ENCODE measurements around the gene PPP2R2B.
A peak's percentile ranks its signal among the peaks of the same experiment; 100 is the strongest.

Gene PPP2R2B

GRCh38 chr5:146860213-146860893 is 18.2 kb downstream of the PPP2R2B start:
- Histone ChIP-seq H3K36me3 (ENCODE audit: control insufficient read depth, insufficient read depth, low read length, severe bottlenecking) (no peaks in the 10 kb centered on the region), H3K4me3 (ENCODE audit: low read length) (peak overlapping the region; percentile 34), H3K9ac (ENCODE audit: low read length) (no peak overlapping the region), H3K4me1 (ENCODE audit: control insufficient read depth, insufficient read depth, low read length) (peaks cover 12% of the 10 kb centered on the region), H3K9me3 (ENCODE audit: control insufficient read depth, low read length) (no peaks in the 10 kb centered on the region), H3K27me3 (replicated peaks; ENCODE audit: control insufficient read depth, insufficient read depth, low read length) (no peaks in the 10 kb centered on the region)
- peak; percentile 31 for DNase-seq (ENCODE audit: low read depth)

GRCh38 chr5:146852089-146852488 is 26.5 kb downstream of the PPP2R2B start:
- no peak overlapping the region for H3K9ac ChIP-seq (ENCODE audit: low read length)
- no peak for DNase-seq (ENCODE audit: low read depth)
- no peaks in the 10 kb centered on the region for H3K27me3 ChIP-seq (replicated peaks; ENCODE audit: control insufficient read depth, insufficient read depth, low read length)

GRCh38 chr5:146851133-146851532 is 27.4 kb downstream of the PPP2R2B start:
- no peak for DNase-seq (ENCODE audit: low read depth)
- no peaks in the 10 kb centered on the region for H3K27me3 ChIP-seq (replicated peaks; ENCODE audit: control insufficient read depth, insufficient read depth, low read length)
- H3K4me1 ChIP-seq (ENCODE audit: control insufficient read depth, insufficient read depth, low read length): no peaks in the 10 kb centered on the region
- H3K4me3 ChIP-seq (ENCODE audit: low read length): no peak overlapping the region
- no peak overlapping the region for H3K9ac ChIP-seq (ENCODE audit: low read length)
- no peaks in the 10 kb centered on the region for H3K9me3 ChIP-seq (ENCODE audit: control insufficient read depth, low read length)
- no peaks in the 10 kb centered on the region for H3K36me3 ChIP-seq (ENCODE audit: control insufficient read depth, insufficient read depth, low read length, severe bottlenecking)

More at GRCh38 chr5:146852089-146852488, 26.5 kb downstream of the PPP2R2B start:
- H3K4me1 ChIP-seq (ENCODE audit: control insufficient read depth, insufficient read depth, low read length): no peaks in the 10 kb centered on the region
- H3K9me3 ChIP-seq (ENCODE audit: control insufficient read depth, low read length): no peaks in the 10 kb centered on the region
- H3K4me3 ChIP-seq (ENCODE audit: low read length): no peak overlapping the region
- no peaks in the 10 kb centered on the region for H3K36me3 ChIP-seq (ENCODE audit: control insufficient read depth, insufficient read depth, low read length, severe bottlenecking)

DNA sequence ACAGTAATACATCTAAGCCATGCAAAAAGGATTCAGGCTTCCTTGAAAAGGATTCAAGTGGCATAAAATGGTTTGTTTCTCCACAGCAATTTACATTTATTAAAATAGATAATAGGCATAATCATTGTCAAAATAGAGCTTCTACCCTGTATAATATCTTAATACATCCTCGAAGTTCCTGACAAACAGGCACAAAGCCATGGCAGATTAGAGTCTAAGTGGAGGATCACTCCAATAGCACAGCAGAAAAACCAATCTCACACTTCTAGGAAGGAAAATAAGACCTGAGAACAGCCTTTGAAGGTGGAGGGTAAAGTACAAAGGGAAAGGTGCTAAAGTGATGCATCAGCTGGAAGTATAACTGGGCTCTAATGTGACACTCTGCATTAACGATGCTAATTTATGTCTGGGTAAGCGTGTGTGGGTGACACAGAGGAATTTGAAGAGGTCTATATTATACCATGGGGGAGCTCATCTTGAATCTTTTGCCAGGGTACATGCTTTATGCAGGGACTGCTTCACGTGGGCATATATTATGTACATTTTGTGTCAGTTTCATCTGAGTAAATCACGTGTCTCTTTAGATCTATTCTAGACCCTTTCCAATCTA is 28.8 kb downstream of the PPP2R2B start:
- H3K9ac ChIP-seq (ENCODE audit: low read length): no peak overlapping the region
- no peaks in the 10 kb centered on the region for H3K27me3 ChIP-seq (replicated peaks; ENCODE audit: control insufficient read depth, insufficient read depth, low read length)
- no peaks in the 10 kb centered on the region for H3K9me3 ChIP-seq (ENCODE audit: control insufficient read depth, low read length)
- H3K4me1 ChIP-seq (ENCODE audit: control insufficient read depth, insufficient read depth, low read length): no peaks in the 10 kb centered on the region
- no peaks in the 10 kb centered on the region for H3K36me3 ChIP-seq (ENCODE audit: control insufficient read depth, insufficient read depth, low read length, severe bottlenecking)
- no peak for DNase-seq (ENCODE audit: low read depth)
- H3K4me3 ChIP-seq (ENCODE audit: low read length): no peak overlapping the region

DNA sequence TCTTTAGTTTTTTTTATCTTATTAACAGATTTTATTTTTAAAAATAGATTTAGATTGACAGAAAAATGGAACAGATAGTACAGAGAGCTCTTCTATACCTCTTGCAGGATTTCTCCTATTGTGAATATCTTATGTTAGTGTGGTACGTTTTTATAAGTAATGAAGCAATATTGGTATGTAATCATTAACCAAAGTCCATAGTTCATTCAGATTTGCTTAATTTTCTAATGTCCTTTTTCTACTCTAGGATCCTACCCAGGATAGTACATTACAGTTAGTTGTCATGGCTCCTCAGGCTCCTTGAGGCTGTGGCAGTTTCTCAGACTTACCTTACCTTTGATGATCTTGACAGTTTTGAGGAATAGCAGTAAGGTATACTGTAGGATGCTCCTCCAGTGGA is 30.4 kb downstream of the PPP2R2B start:
- H3K9ac ChIP-seq (ENCODE audit: low read length): no peak overlapping the region
- DNase-seq (ENCODE audit: low read depth): no peak
- no peaks in the 10 kb centered on the region for H3K27me3 ChIP-seq (replicated peaks; ENCODE audit: control insufficient read depth, insufficient read depth, low read length)
- H3K4me1 ChIP-seq (ENCODE audit: control insufficient read depth, insufficient read depth, low read length): no peaks in the 10 kb centered on the region
- no peaks in the 10 kb centered on the region for H3K36me3 ChIP-seq (ENCODE audit: control insufficient read depth, insufficient read depth, low read length, severe bottlenecking)
- H3K4me3 ChIP-seq (ENCODE audit: low read length): no peak overlapping the region
- no peaks in the 10 kb centered on the region for H3K9me3 ChIP-seq (ENCODE audit: control insufficient read depth, low read length)

GRCh38 chr5:146840016-146840415 is 38.5 kb downstream of the PPP2R2B start:
- H3K4me1 ChIP-seq (ENCODE audit: control insufficient read depth, insufficient read depth, low read length): no peaks in the 10 kb centered on the region
- DNase-seq (ENCODE audit: low read depth): no peak

DNA sequence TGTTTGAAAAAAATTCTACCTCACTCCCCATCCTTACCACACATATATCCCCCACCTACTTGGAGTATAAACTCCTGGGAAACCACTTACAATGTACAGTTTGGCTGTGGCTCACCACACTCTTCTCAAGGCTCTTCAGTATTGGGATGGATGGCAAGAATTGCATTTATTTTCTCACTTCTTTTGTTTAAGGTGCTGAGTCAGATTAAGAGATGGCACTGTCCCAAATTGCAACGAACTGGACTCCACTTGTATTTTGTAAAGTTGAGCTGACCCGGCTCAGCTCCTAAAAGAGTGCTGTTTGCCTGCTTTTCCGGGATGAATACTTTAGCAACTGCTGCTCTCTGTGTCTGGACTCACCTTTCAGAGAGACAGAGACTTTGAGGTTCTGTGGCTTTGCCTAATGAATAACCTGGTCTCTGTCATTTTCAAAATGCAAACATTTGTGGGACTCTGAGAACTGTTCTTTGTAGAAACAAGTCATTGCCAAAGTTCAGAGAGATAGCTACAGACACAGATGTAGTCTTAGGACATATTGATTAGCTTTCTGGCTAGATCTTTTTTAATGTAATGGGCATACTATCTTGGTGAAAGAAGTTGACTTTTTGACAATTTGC is 42.2 kb downstream of the PPP2R2B start:
- no peak overlapping the region for H3K9ac ChIP-seq (ENCODE audit: low read length)
- H3K9me3 ChIP-seq (ENCODE audit: control insufficient read depth, low read length): no peaks in the 10 kb centered on the region
- no peak overlapping the region for H3K4me3 ChIP-seq (ENCODE audit: low read length)
- peaks cover 10% of the 10 kb centered on the region for H3K4me1 ChIP-seq (ENCODE audit: control insufficient read depth, insufficient read depth, low read length)
- no peaks in the 10 kb centered on the region for H3K27me3 ChIP-seq (replicated peaks; ENCODE audit: control insufficient read depth, insufficient read depth, low read length)
- no peaks in the 10 kb centered on the region for H3K36me3 ChIP-seq (ENCODE audit: control insufficient read depth, insufficient read depth, low read length, severe bottlenecking)
- DNase-seq (ENCODE audit: low read depth): no peak

More at GRCh38 chr5:146840016-146840415, 38.5 kb downstream of the PPP2R2B start:
- Histone ChIP-seq H3K9me3 (ENCODE audit: control insufficient read depth, low read length) (no peaks in the 10 kb centered on the region), H3K27me3 (replicated peaks; ENCODE audit: control insufficient read depth, insufficient read depth, low read length) (no peaks in the 10 kb centered on the region), H3K9ac (ENCODE audit: low read length) (no peak overlapping the region), H3K4me3 (ENCODE audit: low read length) (no peak overlapping the region), H3K36me3 (ENCODE audit: control insufficient read depth, insufficient read depth, low read length, severe bottlenecking) (no peaks in the 10 kb centered on the region)

DNA sequence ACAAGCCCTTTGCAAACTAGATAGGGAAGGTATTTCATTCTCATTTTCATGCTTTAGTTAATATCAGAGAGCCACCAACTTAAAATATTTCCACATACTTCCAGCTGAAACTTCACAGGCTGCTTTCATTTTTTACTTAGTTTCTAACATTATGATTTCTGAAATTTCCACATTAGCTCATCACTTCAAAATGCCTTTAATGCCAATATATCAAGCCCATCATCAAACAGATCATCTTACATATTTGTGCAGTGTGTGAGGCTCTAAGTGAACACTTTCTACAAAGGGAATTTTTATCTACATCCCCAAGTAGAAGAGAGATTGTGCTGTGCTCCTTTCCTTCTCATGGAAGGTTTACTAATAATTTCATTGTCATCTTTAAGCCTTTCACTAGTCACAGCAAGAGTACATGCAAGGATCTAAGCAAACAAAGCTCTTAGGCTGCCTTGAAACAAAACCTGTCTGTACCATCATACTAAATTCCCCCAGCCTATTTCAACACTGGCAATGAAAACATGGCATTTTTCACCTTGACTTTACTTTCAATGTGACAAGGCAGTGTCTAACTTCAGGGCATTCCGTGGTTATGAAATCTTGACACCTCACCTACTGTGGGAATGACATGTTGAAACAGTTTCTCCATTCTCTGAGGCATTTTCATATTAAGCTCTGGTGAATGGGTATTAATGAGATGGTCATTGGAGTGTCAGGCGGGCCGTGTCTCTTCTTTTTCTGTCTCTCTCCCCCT is 45.4 kb downstream of the PPP2R2B start:
- no peaks in the 10 kb centered on the region for H3K36me3 ChIP-seq (ENCODE audit: control insufficient read depth, insufficient read depth, low read length, severe bottlenecking)
- no peak overlapping the region for H3K4me3 ChIP-seq (ENCODE audit: low read length)
- no peaks in the 10 kb centered on the region for H3K9me3 ChIP-seq (ENCODE audit: control insufficient read depth, low read length)
- no peaks in the 10 kb centered on the region for H3K27me3 ChIP-seq (replicated peaks; ENCODE audit: control insufficient read depth, insufficient read depth, low read length)
- no peak overlapping the region for H3K9ac ChIP-seq (ENCODE audit: low read length)
- H3K4me1 ChIP-seq (ENCODE audit: control insufficient read depth, insufficient read depth, low read length): peaks cover 23% of the 10 kb centered on the region
- no peak for DNase-seq (ENCODE audit: low read depth)

GRCh38 chr5:146828385-146828784 is 50.2 kb downstream of the PPP2R2B start:
- no peaks in the 10 kb centered on the region for H3K36me3 ChIP-seq (ENCODE audit: control insufficient read depth, insufficient read depth, low read length, severe bottlenecking)
- peaks cover 8% of the 10 kb centered on the region for H3K27me3 ChIP-seq (replicated peaks; ENCODE audit: control insufficient read depth, insufficient read depth, low read length)
- no peak for DNase-seq (ENCODE audit: low read depth)
- H3K9me3 ChIP-seq (ENCODE audit: control insufficient read depth, low read length): no peaks in the 10 kb centered on the region
- no peak overlapping the region for H3K9ac ChIP-seq (ENCODE audit: low read length)
- peaks cover 25% of the 10 kb centered on the region for H3K4me1 ChIP-seq (ENCODE audit: control insufficient read depth, insufficient read depth, low read length)
- H3K4me3 ChIP-seq (ENCODE audit: low read length): no peak overlapping the region

DNA sequence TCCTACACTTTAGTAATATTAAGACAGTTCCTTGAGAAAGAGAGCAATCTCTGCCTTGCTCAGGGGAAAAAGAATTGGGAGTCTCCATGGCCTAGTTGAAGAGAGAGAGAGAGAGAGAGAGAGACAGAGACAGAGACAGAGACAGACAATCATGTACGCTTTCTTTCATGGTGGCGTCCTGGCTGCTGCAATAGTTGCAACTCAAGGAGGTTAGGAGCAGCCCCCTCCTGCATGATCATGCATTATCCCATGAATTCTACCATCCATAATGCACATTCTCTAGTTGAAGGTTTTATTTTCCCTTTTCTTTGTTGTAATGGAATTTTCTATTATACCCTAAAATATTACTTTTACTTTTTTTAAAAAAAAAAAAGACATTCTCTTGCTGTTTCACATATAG is 50.7 kb downstream of the PPP2R2B start:
- no peaks in the 10 kb centered on the region for H3K9me3 ChIP-seq (ENCODE audit: control insufficient read depth, low read length)
- no peaks in the 10 kb centered on the region for H3K36me3 ChIP-seq (ENCODE audit: control insufficient read depth, insufficient read depth, low read length, severe bottlenecking)
- DNase-seq (ENCODE audit: low read depth): no peak
- H3K9ac ChIP-seq (ENCODE audit: low read length): no peak overlapping the region
- no peak overlapping the region for H3K4me3 ChIP-seq (ENCODE audit: low read length)
- peaks cover 21% of the 10 kb centered on the region for H3K4me1 ChIP-seq (ENCODE audit: control insufficient read depth, insufficient read depth, low read length)
- H3K27me3 ChIP-seq (replicated peaks; ENCODE audit: control insufficient read depth, insufficient read depth, low read length): peaks cover 8% of the 10 kb centered on the region

- peaks cover 17% of the 10 kb centered on the region for H3K4me1 ChIP-seq (ENCODE audit: control insufficient read depth, insufficient read depth, low read length)
- peak; percentile 44 for DNase-seq (ENCODE audit: low read depth)
- H3K9ac ChIP-seq (ENCODE audit: low read length): no peak overlapping the region
- no peaks in the 10 kb centered on the region for H3K9me3 ChIP-seq (ENCODE audit: control insufficient read depth, low read length)
- no peaks in the 10 kb centered on the region for H3K36me3 ChIP-seq (ENCODE audit: control insufficient read depth, insufficient read depth, low read length, severe bottlenecking)
- peaks cover 16% of the 10 kb centered on the region for H3K27me3 ChIP-seq (replicated peaks; ENCODE audit: control insufficient read depth, insufficient read depth, low read length)
- H3K4me3 ChIP-seq (ENCODE audit: low read length): no peak overlapping the region
These were observed 53.5 kb downstream of the PPP2R2B start for GRCh38 chr5:146825033-146825432.
